GM21381 (cell line): ENCODE data around the gene MUC12.
"Not testable (repeated sequence)": the region's sequence is repeated elsewhere in the genome, so short reads cannot be mapped to it uniquely, and the experiment has no call there.

Experiments
- ATAC-seq: cut with Tn5 transposase; IDR thresholded peaks from one replicate; pipeline ENCODE4 v1.9.1; 2021; ENCODE audit warnings: mild to moderate bottlenecking, moderate library complexity; ENCODE audit not compliant: unreplicated experiment

Gene MUC12

GRCh38 chr7:101059620-101059942 lies 90.2 kb downstream of the MUC12 start:
- no peak for ATAC-seq

- no peak for ATAC-seq
These were observed 91.6 kb downstream of the MUC12 start for GRCh38 chr7:101060992-101061391.

GRCh38 chr7:101064176-101064550 lies 94.8 kb downstream of the MUC12 start:
- ATAC-seq, result not testable (repeated sequence)

GRCh38 chr7:101065162-101065561 lies 95.8 kb downstream of the MUC12 start:
- not testable (repeated sequence) for ATAC-seq

- no peak for ATAC-seq
These were observed 96.9 kb downstream of the MUC12 start for GRCh38 chr7:101066141-101066832.

GRCh38 chr7:101066833-101067177 lies 97.4 kb downstream of the MUC12 start:
- no peak for ATAC-seq

- no peak for ATAC-seq
These were observed 99.0 kb downstream of the MUC12 start for GRCh38 chr7:101068401-101068800.
